Fibroblast of lung (primary cell): Measurements from ENCODE around the gene GPC6. TPM values are rescaled to one million over a fixed set of nuclear protein-coding genes. Genes with fewer than 3 reads are reported as not detected.

Source experiments
- DNase-seq, 2 donors: peaks; one replicate each; pipeline versions ENCODE4 v3.0.0 to v3.0.0-alpha.2; 2010; ENCODE audit warnings: low read depth in 2 of 2
- H2AFZ ChIP-seq: 2 replicates; pipeline ENCODE4 v1.5.1; 2012; ENCODE audit warnings: low read length, control low read depth, inconsistent platforms
- H3K27ac ChIP-seq: 2 replicates; pipeline ENCODE4 v1.5.1; 2011; ENCODE audit warnings: low read length, control low read depth; ENCODE audit not compliant: insufficient read depth
- H3K27me3 ChIP-seq: 2 replicates; pipeline ENCODE4 v1.5.1; 2011; ENCODE audit warnings: mild to moderate bottlenecking, low read length; ENCODE audit not compliant: control insufficient read depth, insufficient read depth
- H3K36me3 ChIP-seq: 2 replicates; pipeline ENCODE4 v1.5.1; 2011; ENCODE audit warnings: low read length; ENCODE audit not compliant: control insufficient read depth, insufficient read depth
- H3K4me1 ChIP-seq: 2 replicates; pipeline ENCODE4 v1.5.1; 2011; ENCODE audit warnings: low read length; ENCODE audit not compliant: control insufficient read depth, insufficient read depth; ENCODE audit errors: extremely low read depth
- H3K4me2 ChIP-seq: 2 replicates; pipeline ENCODE4 v1.5.1; 2011; ENCODE audit warnings: low read length, control low read depth; ENCODE audit not compliant: insufficient read depth; ENCODE audit errors: extremely low read depth
- H3K4me3 ChIP-seq, 4 experiments: fragments of 200-600 bp in 1 of 4; sonication (generic) in 1 of 4; replicated peaks in 1 of 4; 2 replicates each; pipeline ENCODE4 v1.5.1; 2011 to 2016; ENCODE audit warnings: low read length in 4 of 4, low read depth in 3 of 4, mild to moderate bottlenecking in 3 of 4, control low read depth in 2 of 4, inconsistent platforms in 1 of 4, mixed read lengths in 1 of 4; ENCODE audit not compliant: insufficient read depth in 1 of 4; ENCODE audit errors: control extremely low read depth in 1 of 4
- H3K79me2 ChIP-seq: 2 replicates; pipeline ENCODE4 v1.5.1; 2012; ENCODE audit warnings: mild to moderate bottlenecking, low read length, inconsistent platforms; ENCODE audit not compliant: control insufficient read depth, insufficient read depth
- H3K9ac ChIP-seq: 2 replicates; pipeline ENCODE4 v1.5.1; 2011; ENCODE audit warnings: mild to moderate bottlenecking, low read length, control low read depth; ENCODE audit not compliant: insufficient read depth
- H3K9me3 ChIP-seq: 2 replicates; pipeline ENCODE4 v1.5.1; 2012; ENCODE audit warnings: low read depth, low read length; ENCODE audit not compliant: control insufficient read depth, insufficient read depth
- H4K20me1 ChIP-seq: 2 replicates; pipeline ENCODE4 v1.5.1; 2011; ENCODE audit warnings: low read length; ENCODE audit not compliant: control insufficient read depth, insufficient read depth; ENCODE audit errors: extremely low read depth
- CTCF ChIP-seq, 2 donors: IDR thresholded peaks in 1 of 2; conservative IDR thresholded peaks in 1 of 2; 1 replicate in 1 of 2; 2 replicates in 1 of 2; pipeline ENCODE4 v1.5.1; 2011 to 2012; ENCODE audit warnings: low read length in 2 of 2, control low read depth in 1 of 2, inconsistent platforms in 1 of 2, low read depth in 1 of 2, mild to moderate bottlenecking in 1 of 2
- EZH2 ChIP-seq: IDR thresholded peaks from 2 replicates; pipeline ENCODE4 v1.5.1; 2012; ENCODE audit warnings: low read length, control low read depth, mild to moderate bottlenecking; ENCODE audit errors: missing control alignments
- polyA plus RNA-seq, 2 donors: library from polyadenylated mRNA; depleted of rRNA in 1 of 2; stranded (reverse) in 1 of 2; unstranded in 1 of 2; fragments of >200 nt; gene quantifications; 2 replicates each; pipeline ENCODE4 v1.2.1, GENCODE V29; 2011 to 2012; ENCODE audit warnings: missing spikeins in 1 of 2
- total RNA-seq: library from RNA; depleted of rRNA; stranded (reverse); fragments of >200 nt; gene quantifications from 2 replicates; pipeline ENCODE4 v1.2.1, GENCODE V29; 2014

GPC6 gene
- total and polyA plus RNA-seq, 2 donors (not counting 1 experiment from before 2014, with no cell fraction given), result 11.2 to 33.7 TPM

GRCh38 chr13:94112227-94112626 is 885.6 kb downstream of the GPC6 start:
- Histone ChIP-seq H3K79me2 (no peaks in the 10 kb centered on the region), H3K27me3 (no peaks in the 10 kb centered on the region), H3K4me2 (peak overlapping the region; percentile 54), H4K20me1 (no peaks in the 10 kb centered on the region), H3K27ac (no peak overlapping the region), H3K9me3 (no peaks in the 10 kb centered on the region), H3K4me3 (no peak overlapping the region), H2AFZ (no peak overlapping the region), H3K9ac (no peak overlapping the region), H3K4me1 (no peaks in the 10 kb centered on the region), H3K36me3 (no peaks in the 10 kb centered on the region)
- no peak for TF ChIP-seq CTCF (conservative IDR thresholded peaks at IDR 0.05 in 1 of 2, IDR thresholded peaks at IDR 0.05 in 1 of 2; ENCODE audit: low read depth in 1 of 2, low read length in 2 of 2)
- TF ChIP-seq EZH2, result no peak
- DNase-seq, result peak; percentile 95 to 98

GRCh38 chr13:94112731-94113130 is 886.1 kb downstream of the GPC6 start:
- Histone ChIP-seq H4K20me1 (no peaks in the 10 kb centered on the region), H3K4me1 (no peaks in the 10 kb centered on the region), H3K27ac (no peak overlapping the region), H3K9me3 (no peaks in the 10 kb centered on the region), H3K36me3 (no peaks in the 10 kb centered on the region), H3K4me3 (no peak overlapping the region), H2AFZ (no peak overlapping the region), H3K79me2 (no peaks in the 10 kb centered on the region), H3K27me3 (no peaks in the 10 kb centered on the region), H3K9ac (no peak overlapping the region), H3K4me2 (no peak overlapping the region)
- no peak for DNase-seq
- TF ChIP-seq EZH2, result no peak
- TF ChIP-seq CTCF (conservative IDR thresholded peaks at IDR 0.05 in 1 of 2, IDR thresholded peaks at IDR 0.05 in 1 of 2; ENCODE audit: low read depth in 1 of 2, low read length in 2 of 2), result peak; percentile 21 to 22

GRCh38 chr13:94113245-94113644 is 886.6 kb downstream of the GPC6 start:
- Histone ChIP-seq H3K27me3 (no peaks in the 10 kb centered on the region), H3K79me2 (no peaks in the 10 kb centered on the region), H3K4me1 (no peaks in the 10 kb centered on the region), H3K27ac (no peak overlapping the region), H4K20me1 (no peaks in the 10 kb centered on the region), H3K4me2 (no peak overlapping the region), H3K4me3 (no peak overlapping the region), H2AFZ (no peak overlapping the region), H3K36me3 (no peaks in the 10 kb centered on the region), H3K9me3 (no peaks in the 10 kb centered on the region), H3K9ac (no peak overlapping the region)
- no peak for DNase-seq
- TF ChIP-seq CTCF (conservative IDR thresholded peaks at IDR 0.05 in 1 of 2, IDR thresholded peaks at IDR 0.05 in 1 of 2; ENCODE audit: low read depth in 1 of 2, low read length in 2 of 2) (no peak), EZH2 (no peak)
